Gastroesophageal sphincter (tissue), 4 donors: ENCODE results near the gene OR10G4. TPM values are rescaled to one million over a fixed set of nuclear protein-coding genes. Genes with fewer than 3 reads are reported as not detected.

Experiments
- ATAC-seq: fragments of 150-250 bp; one replicate; pipeline ENCODE4 v1.9.1; 2016; ENCODE audit warnings: mild to moderate bottlenecking, moderate library complexity
- H3K27ac ChIP-seq, 4 donors: fragments of 200-600 bp; sonication (generic) in 3 of 4; 1 replicate in 3 of 4; 2 replicates in 1 of 4; pipeline ENCODE4 v1.5.1; 2016 to 2019
- H3K27me3 ChIP-seq: fragments of 200-600 bp; sonication (generic); one replicate; pipeline ENCODE4 v1.5.1; 2019
- H3K36me3 ChIP-seq, 2 donors: fragments of 200-600 bp; sonication (generic); one replicate each; pipeline ENCODE4 v1.5.1; 2019; ENCODE audit warnings: control low read depth in 1 of 2
- H3K4me1 ChIP-seq, 3 donors: fragments of 200-600 bp; sonication (generic); 1 replicate in 2 of 3; 2 replicates in 1 of 3; pipeline ENCODE4 v1.5.1; 2016 to 2019; ENCODE audit warnings: control low read depth in 2 of 3
- H3K4me3 ChIP-seq, 2 donors: fragments of 200-600 bp; sonication (generic); one replicate each; pipeline ENCODE4 v1.5.1; 2019; ENCODE audit warnings: mild to moderate bottlenecking in 1 of 2, moderate library complexity in 1 of 2
- H3K9me3 ChIP-seq, 3 donors: fragments of 200-600 bp; sonication (generic); one replicate each; pipeline ENCODE4 v1.5.1; 2017 to 2019; ENCODE audit warnings: control low read depth in 2 of 3
- CTCF ChIP-seq, 4 experiments: fragments of 200-600 bp in 2 of 4; fragments of 450-650 bp in 2 of 4; sonication (generic) in 1 of 4; IDR thresholded peaks; one replicate each; pipeline ENCODE4 v1.5.1; 2017 to 2019; ENCODE audit warnings: antibody characterized with exemption in 4 of 4, mild to moderate bottlenecking in 2 of 4, moderate library complexity in 2 of 4
- EP300 ChIP-seq: sonication (generic); formaldehyde crosslinking; IDR thresholded peaks from one replicate; pipeline ENCODE4 v1.6.1; 2017; ENCODE audit warnings: antibody characterized with exemption, mild to moderate bottlenecking
- POLR2A ChIP-seq, 2 donors: fragments of 450-650 bp; IDR thresholded peaks; one replicate each; pipeline ENCODE4 v1.6.1; 2017; ENCODE audit warnings: antibody characterized with exemption in 2 of 2, mild to moderate bottlenecking in 2 of 2, moderate library complexity in 1 of 2
- POLR2AphosphoS5 ChIP-seq: sonication (generic); formaldehyde crosslinking; IDR thresholded peaks from one replicate; pipeline ENCODE4 v1.6.1; 2017; ENCODE audit warnings: antibody characterized with exemption
- WGBS, 2 donors: methylation state at CpG; one replicate each; pipeline ENCODE4 v1.1.5; 2018; ENCODE audit warnings: low coverage in 1 of 2; 5-methylcytosine and 5-hydroxymethylcytosine counted together
- total RNA-seq, 4 donors: library from RNA; depleted of rRNA; stranded (reverse); fragments of >200 nt; gene quantifications; one replicate each; pipeline ENCODE4 v1.1.0, GENCODE V29; 2016

Gene OR10G4
- total RNA-seq, 4 donors from 2014 or later, result not detected

- Histone ChIP-seq H3K27ac (no peak overlapping the region), H3K4me3 (no peak overlapping the region), H3K4me1 (no peaks in the 10 kb centered on the region), H3K9me3 (no peaks in the 10 kb centered on the region), H3K36me3 (no peaks in the 10 kb centered on the region), H3K27me3 (no peaks in the 10 kb centered on the region)
- TF ChIP-seq POLR2AphosphoS5 (no peak), POLR2A (IDR thresholded peaks at IDR 0.05) (no peak), CTCF (IDR thresholded peaks at IDR 0.05) (no peak), EP300 (no peak)
- 60 to 68% methylated on average over 2 to 4 of the region's 4 CpGs for whole genome bisulfite sequencing, 2 donors
- no peak for ATAC-seq
Measured at GRCh38 chr11:124043420-124043819, 30.6 kb downstream of the OR10G4 start.

GRCh38 chr11:124050748-124051147, 38.0 kb downstream of the OR10G4 start:
- H3K9me3 ChIP-seq, result no peaks in the 10 kb centered on the region
- no peak for TF ChIP-seq POLR2A (IDR thresholded peaks at IDR 0.05)
- TF ChIP-seq CTCF (IDR thresholded peaks at IDR 0.05), result no peak
- no peak for TF ChIP-seq EP300
- no peak for TF ChIP-seq POLR2AphosphoS5
- H3K4me3 ChIP-seq, result no peak overlapping the region
- 50 to 73% methylated on average over 1 of the region's 1 CpG for WGBS, 2 donors
- no peaks in the 10 kb centered on the region for H3K36me3 ChIP-seq
- ATAC-seq, result no peak
- no peaks in the 10 kb centered on the region for H3K4me1 ChIP-seq
- no peaks in the 10 kb centered on the region for H3K27me3 ChIP-seq
- no peak overlapping the region for H3K27ac ChIP-seq

GRCh38 chr11:124052966-124053365, 40.2 kb downstream of the OR10G4 start:
- no peaks in the 10 kb centered on the region for H3K4me1 ChIP-seq
- TF ChIP-seq CTCF (IDR thresholded peaks at IDR 0.05) (no peak), POLR2A (IDR thresholded peaks at IDR 0.05) (no peak), POLR2AphosphoS5 (no peak), EP300 (no peak)
- H3K4me3 ChIP-seq, result no peak overlapping the region
- no peaks in the 10 kb centered on the region for H3K9me3 ChIP-seq
- H3K27me3 ChIP-seq, result no peaks in the 10 kb centered on the region
- WGBS, 2 donors, result 90 to 96% methylated on average over 3 of the region's 3 CpGs
- no peak for ATAC-seq
- H3K36me3 ChIP-seq, result no peaks in the 10 kb centered on the region
- H3K27ac ChIP-seq, result no peak overlapping the region

Other genes with a start within 250 kb of the OR10G4 start
- gene OR6M1, start 206.6 kb upstream of the OR10G4 start, total RNA-seq, result not detected
- not detected for gene TMEM225, start 127.3 kb upstream of the OR10G4 start, total RNA-seq
- not detected for gene OR8D4, start 110.8 kb upstream of the OR10G4 start, total RNA-seq
- gene OR4D5, start 73.4 kb upstream of the OR10G4 start, total RNA-seq, result not detected
- gene OR6T1, start 69.2 kb upstream of the OR10G4 start, total RNA-seq, result not detected
- gene OR10S1, start 35.2 kb upstream of the OR10G4 start, total RNA-seq, result not detected
- gene OR10G6, start 17.8 kb upstream of the OR10G4 start, total RNA-seq, result not detected
- not detected for gene OR10G9, start 10.0 kb downstream of the OR10G4 start, total RNA-seq
- not detected for gene OR10G8, start 13.8 kb downstream of the OR10G4 start, total RNA-seq
- not detected for gene OR10G7, start 28.3 kb downstream of the OR10G4 start, total RNA-seq
- 10 to 100 TPM; 13.4 to 23.0 (median 18.6) TPM for gene VWA5A, start 102.5 kb downstream of the OR10G4 start, total RNA-seq
- not detected for gene OR10D3, start 170.3 kb downstream of the OR10G4 start, total RNA-seq
- gene OR8G1, start 228.1 kb downstream of the OR10G4 start, total RNA-seq, result not detected
- not detected for gene OR8G5, start 243.4 kb downstream of the OR10G4 start, total RNA-seq